WERI-Rb-1 (cell line): ENCODE data around the gene NFKB1.

ENCODE experiments used
- DNase-seq: peaks from one replicate; pipeline ENCODE4 v3.0.0-alpha.2; 2020
- H3K27ac ChIP-seq: fragments of 250-450 bp; sonication (Bioruptor Pico); 2 replicates; pipeline ENCODE4 v1.5.1; 2020; ENCODE audit warnings: mild to moderate bottlenecking, moderate library complexity
- H3K27me3 ChIP-seq: fragments of 250-450 bp; sonication (Bioruptor Pico); 2 replicates; pipeline ENCODE4 v1.5.1; 2021; ENCODE audit warnings: mild to moderate bottlenecking, low read depth, moderate library complexity; ENCODE audit not compliant: insufficient read depth, severe bottlenecking
- H3K36me3 ChIP-seq: fragments of 250-450 bp; sonication (Bioruptor Pico); 2 replicates; pipeline ENCODE4 v1.5.1; 2020; ENCODE audit warnings: mild to moderate bottlenecking, moderate library complexity
- H3K4me3 ChIP-seq: 2 replicates; pipeline ENCODE4 v1.5.1; 2011; ENCODE audit warnings: low read depth, mild to moderate bottlenecking, control low read depth, low read length
- H3K9me3 ChIP-seq: fragments of 250-450 bp; sonication (Bioruptor Pico); 2 replicates; pipeline ENCODE4 v1.5.1; 2021; ENCODE audit warnings: mild to moderate bottlenecking, moderate library complexity; ENCODE audit not compliant: severe bottlenecking
- CTCF ChIP-seq: IDR thresholded peaks from 2 replicates; pipeline ENCODE4 v1.5.1; 2011; ENCODE audit warnings: low read depth, mild to moderate bottlenecking, control low read depth, inconsistent platforms, low read length

Gene NFKB1

GRCh38 chr4:102641793-102642192 lies 140.6 kb downstream of the NFKB1 start:
- Histone ChIP-seq H3K36me3 (peaks cover 13% of the 10 kb centered on the region), H3K4me3 (no peak overlapping the region), H3K27ac (no peak overlapping the region), H3K27me3 (no peaks in the 10 kb centered on the region), H3K9me3 (no peaks in the 10 kb centered on the region)
- no peak for DNase-seq
- no peak for TF ChIP-seq CTCF

- H3K27ac ChIP-seq = no peak overlapping the region
- peaks cover 11% of the 10 kb centered on the region for H3K36me3 ChIP-seq
- no peaks in the 10 kb centered on the region for H3K27me3 ChIP-seq
- TF ChIP-seq CTCF = no peak
- H3K4me3 ChIP-seq = no peak overlapping the region
- no peaks in the 10 kb centered on the region for H3K9me3 ChIP-seq
- no peak for DNase-seq
Measured at GRCh38 chr4:102642631-102643298, 141.6 kb downstream of the NFKB1 start.

- Histone ChIP-seq H3K36me3 (peaks cover 10% of the 10 kb centered on the region), H3K4me3 (no peak overlapping the region), H3K9me3 (no peaks in the 10 kb centered on the region), H3K27ac (no peak overlapping the region), H3K27me3 (no peaks in the 10 kb centered on the region)
- DNase-seq = no peak
- TF ChIP-seq CTCF = no peak
Measured at GRCh38 chr4:102647117-102647516, 146.0 kb downstream of the NFKB1 start.

- Histone ChIP-seq H3K4me3 (no peak overlapping the region), H3K36me3 (no peaks in the 10 kb centered on the region), H3K27ac (no peak overlapping the region), H3K9me3 (no peaks in the 10 kb centered on the region), H3K27me3 (no peaks in the 10 kb centered on the region)
- no peak for DNase-seq
- no peak for TF ChIP-seq CTCF
Measured at GRCh38 chr4:102657206-102657605, 156.0 kb downstream of the NFKB1 start.

- no peak for TF ChIP-seq CTCF
- H3K9me3 ChIP-seq = no peaks in the 10 kb centered on the region
- no peak for DNase-seq
- no peak overlapping the region for H3K27ac ChIP-seq
- H3K27me3 ChIP-seq = no peaks in the 10 kb centered on the region
- no peaks in the 10 kb centered on the region for H3K36me3 ChIP-seq
- H3K4me3 ChIP-seq = no peak overlapping the region
Measured at GRCh38 chr4:102663073-102663472, 161.9 kb downstream of the NFKB1 start.

- Histone ChIP-seq H3K4me3 (no peak overlapping the region), H3K27me3 (no peaks in the 10 kb centered on the region), H3K9me3 (no peaks in the 10 kb centered on the region), H3K36me3 (no peaks in the 10 kb centered on the region), H3K27ac (no peak overlapping the region)
- TF ChIP-seq CTCF = no peak
- no peak for DNase-seq
Measured at GRCh38 chr4:102665527-102665926, 164.4 kb downstream of the NFKB1 start.
